HG03521 (cell line): ENCODE results near the gene ASIC4.

Source experiments
- ATAC-seq: cut with Tn5 transposase; IDR thresholded peaks from one replicate; pipeline ENCODE4 v1.9.1; 2021; ENCODE audit warnings: mild to moderate bottlenecking, moderate library complexity; ENCODE audit not compliant: unreplicated experiment

Gene ASIC4

DNA sequence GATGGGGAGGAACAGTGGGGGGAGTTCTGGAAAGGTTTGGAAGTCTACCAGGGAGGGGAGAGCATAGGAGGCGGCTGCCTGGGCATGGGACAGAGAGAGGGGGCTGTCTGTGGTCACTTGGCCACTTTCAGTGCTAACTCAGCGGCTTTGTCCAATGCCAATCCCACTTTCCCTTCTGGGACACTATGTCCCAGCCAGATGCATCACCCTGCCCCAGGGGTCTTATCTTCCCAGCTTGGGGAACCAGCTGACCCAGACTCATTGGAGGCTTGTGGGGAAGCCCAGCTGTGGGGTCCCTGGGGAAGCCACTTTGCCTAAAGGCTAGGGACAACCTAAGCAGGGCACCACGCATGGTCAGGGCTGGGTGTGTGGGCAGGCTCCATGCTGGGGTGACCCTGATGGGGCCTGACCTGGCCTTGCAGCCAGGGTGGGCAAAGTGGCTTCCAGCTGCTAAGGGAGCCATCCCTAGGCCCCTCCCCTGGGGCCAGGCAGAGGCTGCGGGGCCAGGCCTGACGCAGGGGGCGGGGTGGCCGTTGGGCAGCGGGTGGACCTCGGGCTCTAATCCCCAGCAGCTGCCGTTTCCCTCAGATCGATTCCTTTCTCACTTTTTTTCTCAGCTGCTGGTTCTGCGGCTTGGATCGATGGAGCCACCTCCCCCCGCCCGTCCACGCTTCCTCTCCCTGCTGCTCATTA is 1.6 kb upstream of the ASIC4 start:
- ATAC-seq: no peak

DNA sequence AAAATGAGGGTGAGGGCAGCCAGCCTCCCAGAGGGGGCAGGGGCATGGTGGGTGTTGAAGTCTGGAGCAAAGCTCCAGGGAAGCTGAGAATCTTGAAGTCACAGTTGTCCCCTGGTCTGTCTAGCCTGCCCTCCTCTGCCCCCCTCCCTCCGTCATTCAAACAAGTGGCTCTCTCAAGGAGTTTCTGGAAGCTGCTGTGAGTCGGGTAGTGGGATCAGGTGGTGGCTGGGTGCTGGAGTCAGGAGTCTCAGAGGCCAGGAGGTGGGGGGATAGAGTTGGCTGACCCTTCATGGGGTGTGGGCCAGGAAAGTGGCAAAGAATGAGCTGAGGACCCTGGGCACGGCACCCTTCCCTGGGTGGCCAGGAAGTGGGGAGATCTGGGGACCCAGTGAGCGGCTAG is 495 bp upstream of the ASIC4 start:
- no peak for ATAC-seq

GRCh38 chr2:219514836-219515235 is 554 bp downstream of the ASIC4 start:
- ATAC-seq: no peak

DNA sequence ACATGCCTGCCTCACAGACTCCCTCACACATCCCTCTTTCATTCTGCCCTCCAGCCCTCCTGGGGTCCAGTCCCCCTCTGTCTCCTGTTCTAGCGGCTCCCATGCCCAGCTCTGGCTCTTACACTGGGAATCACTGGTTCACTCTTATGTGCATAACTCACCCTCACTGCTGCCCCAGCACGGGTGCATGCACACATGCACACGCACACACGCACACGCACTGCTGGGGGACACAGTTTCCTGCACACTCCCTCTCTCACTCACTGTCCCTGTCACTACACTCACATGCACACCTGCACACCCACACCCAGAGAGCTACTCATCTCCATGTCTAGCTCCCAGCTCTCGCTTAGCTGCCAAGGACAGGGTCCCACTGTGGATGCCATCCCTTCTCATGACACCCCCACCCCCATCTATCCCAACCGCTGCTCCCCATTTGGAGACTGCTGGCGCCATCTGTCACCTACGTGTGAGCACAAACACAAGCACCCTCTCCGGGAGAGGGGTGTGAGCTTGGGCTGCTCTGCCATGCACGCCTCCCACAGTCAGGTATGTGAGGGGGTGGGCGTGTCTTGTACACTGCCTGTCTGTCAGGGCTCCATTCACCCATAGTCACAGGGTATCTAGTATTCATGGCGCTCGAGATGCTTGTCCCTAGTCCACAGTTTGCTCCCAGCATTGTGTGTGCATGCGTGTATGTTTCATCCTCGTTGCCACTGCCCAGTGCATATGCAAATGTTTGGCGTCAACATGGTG is 1.8 kb downstream of the ASIC4 start:
- ATAC-seq: no peak

DNA sequence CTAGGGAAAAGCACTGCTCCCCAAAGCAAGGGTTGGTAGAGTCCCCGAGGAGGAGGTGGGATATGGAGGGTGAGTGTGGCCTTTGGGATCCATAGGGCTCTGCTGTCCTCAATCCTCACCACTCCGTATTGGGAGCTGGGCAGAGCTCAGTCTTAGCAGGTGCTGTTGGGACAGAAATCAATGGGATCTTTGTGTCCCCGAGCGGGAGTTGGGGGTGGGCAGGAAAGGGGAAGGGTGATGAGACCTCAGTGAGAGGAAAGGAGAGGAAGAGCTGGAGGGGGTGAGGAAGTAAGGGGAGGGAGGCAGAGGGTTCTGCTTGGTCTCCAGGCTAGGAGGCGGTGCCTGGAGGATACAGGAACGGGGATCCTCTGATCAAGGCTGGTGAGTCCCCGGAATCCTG is 2.6 kb downstream of the ASIC4 start:
- ATAC-seq: no peak

- ATAC-seq: no peak
Observed at GRCh38 chr2:219517954-219518778, 3.9 kb downstream of the ASIC4 start.

DNA sequence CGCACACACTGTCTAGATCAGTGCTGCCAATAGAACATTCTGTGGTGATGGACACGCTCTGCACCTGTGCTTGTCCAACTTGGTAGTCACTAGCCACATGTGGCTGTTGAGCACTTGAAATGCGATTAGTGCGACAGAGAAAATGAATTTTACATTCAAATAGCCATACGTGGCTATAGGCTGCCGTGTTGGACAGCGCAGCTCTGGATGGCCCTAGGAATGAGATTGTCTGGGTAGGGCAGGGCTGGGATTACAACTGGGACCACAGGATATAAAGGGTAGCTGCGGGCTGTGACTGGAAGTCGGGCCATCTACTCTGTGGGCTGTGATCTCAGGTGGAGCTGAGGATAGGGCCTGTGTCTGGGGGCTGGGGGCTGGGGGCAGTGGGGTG is 5.2 kb downstream of the ASIC4 start:
- no peak for ATAC-seq

GRCh38 chr2:219520079-219520478 is 5.8 kb downstream of the ASIC4 start:
- no peak for ATAC-seq

GRCh38 chr2:219521066-219521880 is 7.0 kb downstream of the ASIC4 start:
- ATAC-seq: no peak

GRCh38 chr2:219522111-219523030 is 8.1 kb downstream of the ASIC4 start:
- no peak for ATAC-seq

DNA sequence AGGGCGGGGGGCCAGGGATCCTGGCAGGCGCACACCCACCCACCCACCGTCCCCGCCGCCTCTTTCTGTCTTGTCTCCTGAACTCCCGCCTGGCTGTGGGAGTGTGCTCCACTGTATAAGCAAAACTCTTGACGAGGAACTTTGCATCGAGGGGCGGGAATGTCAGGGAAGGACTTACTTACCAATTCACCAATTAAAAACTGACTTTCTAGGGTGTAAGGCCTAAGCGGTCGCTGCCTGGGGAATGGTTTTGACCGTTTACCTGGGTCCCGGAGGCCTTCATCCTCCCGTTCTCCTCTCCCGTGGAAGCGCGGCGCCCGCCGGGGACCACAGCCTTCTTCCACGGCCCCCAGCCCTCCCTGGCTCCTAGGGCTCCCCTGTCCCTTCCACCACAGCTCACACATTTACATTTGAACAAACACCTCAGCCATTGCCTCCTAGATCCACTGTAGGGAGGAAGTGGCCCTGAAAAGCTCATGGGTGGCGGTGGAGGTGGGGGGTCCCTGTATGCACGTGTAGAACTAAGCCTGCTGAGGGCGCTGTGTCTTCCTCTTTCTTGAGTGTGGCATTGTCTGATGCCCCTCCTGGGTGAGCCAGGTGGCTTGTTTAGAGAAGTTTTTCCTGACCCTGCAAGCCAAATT is 8.9 kb downstream of the ASIC4 start:
- no peak for ATAC-seq

GRCh38 chr2:219524817-219525216 is 10.5 kb downstream of the ASIC4 start:
- no peak for ATAC-seq

- no peak for ATAC-seq
Observed at GRCh38 chr2:219525533-219526232, 11.4 kb downstream of the ASIC4 start.

- ATAC-seq: no peak
Observed at GRCh38 chr2:219526320-219527075, 12.2 kb downstream of the ASIC4 start.

GRCh38 chr2:219527076-219527394 is 12.8 kb downstream of the ASIC4 start:
- ATAC-seq: no peak

DNA sequence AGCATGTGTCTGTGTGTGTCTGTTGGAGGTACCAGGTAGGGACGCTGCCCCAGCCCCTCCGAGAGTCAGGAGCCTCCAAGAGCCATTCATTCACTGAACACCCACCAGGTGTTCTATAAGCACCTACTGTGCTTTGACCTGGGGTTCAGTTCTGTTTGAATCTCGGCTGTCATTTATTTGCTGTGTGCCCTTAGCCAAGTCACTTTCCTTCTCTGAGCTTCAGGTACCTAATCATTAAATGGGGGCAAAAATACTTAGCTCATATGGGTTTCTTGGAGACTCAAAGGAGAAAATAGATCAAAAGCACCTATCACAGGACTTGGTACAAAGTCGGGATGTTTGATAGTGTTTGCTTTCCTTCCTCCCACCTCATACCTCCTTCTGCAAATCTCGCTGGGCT is 13.2 kb downstream of the ASIC4 start:
- ATAC-seq: no peak

- peak; percentile 84 for ATAC-seq
Observed at GRCh38 chr2:219530048-219530963, 16.0 kb downstream of the ASIC4 start.
